Activated B cell treated with CpG ODN at 0.5 μM for 24 hours (primary cell): ENCODE measurements around the gene RTP5. TPM values are rescaled to one million over a fixed set of nuclear protein-coding genes. Genes with fewer than 3 reads are reported as not detected.

ENCODE experiments used
- ATAC-seq: fragments of 200-7000 bp; cut with Tn5 transposase; one replicate; pipeline ENCODE4 v1.10.0; 2021; ENCODE audit warnings: low read depth, mild to moderate bottlenecking, moderate library complexity
- CTCF ChIA-PET: fragments of 350-600 bp; sonication (Branson Sonifier 250); formaldehyde crosslinking; loops from one replicate; lab custom pipeline; 2021; ENCODE audit warnings: antibody characterized with exemption; lab: Charles Lee
- POLR2A ChIA-PET: fragments of 350-600 bp; sonication (Branson Sonifier 250); formaldehyde crosslinking; loops from one replicate; lab custom pipeline; 2021; ENCODE audit warnings: antibody characterized with exemption; lab: Charles Lee
- DNase-seq: peaks from one replicate; pipeline ENCODE4 v3.0.0; 2022
- H3K27ac Mint-ChIP-seq: one replicate; pipeline ENCODE4 v1.8.0; 2020; ENCODE audit warnings: mixed read lengths
- H3K27me3 Mint-ChIP-seq: one replicate; pipeline ENCODE4 v1.8.0; 2021; ENCODE audit warnings: mixed read lengths
- H3K36me3 Mint-ChIP-seq: one replicate; pipeline ENCODE4 v1.8.0; 2021; ENCODE audit warnings: low read depth, mixed read lengths
- H3K4me1 Mint-ChIP-seq: one replicate; pipeline ENCODE4 v1.8.0; 2021; ENCODE audit warnings: mixed read lengths
- H3K4me3 Mint-ChIP-seq: one replicate; pipeline ENCODE4 v1.8.0; 2020; ENCODE audit warnings: mild to moderate bottlenecking, mixed read lengths
- H3K9me3 Mint-ChIP-seq: one replicate; pipeline ENCODE4 v1.8.0; 2020; ENCODE audit warnings: mixed read lengths
- CTCF ChIP-seq: fragments of 200-600 bp; IDR thresholded peaks from one replicate; pipeline ENCODE4 v1.8.0; 2022; ENCODE audit warnings: antibody characterized with exemption, mild to moderate bottlenecking
- intact Hi-C: fragments of 100-400 bp; cut with micrococcal nuclease; formaldehyde crosslinking; loops from one replicate; pipeline ENCODE4 v1.15.1; 2024
- total RNA-seq: library from RNA; stranded (reverse); gene quantifications from 2 replicates; pipeline ENCODE4 v1.2.3, GENCODE V29; 2022

RTP5 gene
- total RNA-seq, 1 donor from 2014 or later = not detected

GRCh38 chr2:241864168-241864849, 5.2 kb upstream of the RTP5 start:
- Mint-ChIP-seq H3K4me3 (no peak overlapping the region), H3K4me1 (peaks cover 39% of the 10 kb centered on the region), H3K9me3 (no peaks in the 10 kb centered on the region), H3K36me3 (no peaks in the 10 kb centered on the region), H3K27ac (no peak overlapping the region), H3K27me3 (peaks cover 36% of the 10 kb centered on the region)
- no peak for TF ChIP-seq CTCF
- DNase-seq (no peak), ATAC-seq (no peak)
- intact Hi-C loops = no loop called here
- ChIA-PET POLR2A (no interaction called here), CTCF (no interaction called here)

GRCh38 chr2:241864850-241865213, 4.7 kb upstream of the RTP5 start:
- peaks cover 33% of the 10 kb centered on the region for H3K27me3 Mint-ChIP-seq
- no peaks in the 10 kb centered on the region for H3K36me3 Mint-ChIP-seq
- H3K9me3 Mint-ChIP-seq = no peaks in the 10 kb centered on the region
- intact Hi-C loops = no loop called here
- ChIA-PET CTCF (no interaction called here), POLR2A (no interaction called here)
- DNase-seq (no peak), ATAC-seq (no peak)
- H3K4me3 Mint-ChIP-seq = no peak overlapping the region
- TF ChIP-seq CTCF = no peak
- no peak overlapping the region for H3K27ac Mint-ChIP-seq
- peaks cover 33% of the 10 kb centered on the region for H3K4me1 Mint-ChIP-seq

- POLR2A ChIA-PET = no interaction called here
- no peaks in the 10 kb centered on the region for H3K9me3 Mint-ChIP-seq
- no peak overlapping the region for H3K4me3 Mint-ChIP-seq
- peaks cover 29% of the 10 kb centered on the region for H3K4me1 Mint-ChIP-seq
- H3K36me3 Mint-ChIP-seq = no peaks in the 10 kb centered on the region
- H3K27ac Mint-ChIP-seq = no peak overlapping the region
- TF ChIP-seq CTCF = no peak
- ATAC-seq (no peak), DNase-seq (no peak)
- peaks cover 33% of the 10 kb centered on the region for H3K27me3 Mint-ChIP-seq
- intact Hi-C loops = no loop called here
- CTCF ChIA-PET = no interaction called here
Observed at GRCh38 chr2:241865416-241865956, 4.0 kb upstream of the RTP5 start.

GRCh38 chr2:241865957-241866789, 3.4 kb upstream of the RTP5 start:
- ChIA-PET CTCF (no interaction called here), POLR2A (interaction anchor here (0.8 to 1.0 kb wide), 2 partner anchors 25 to 132 kb away, joined by 3 read pairs; partner anchors contain the start of gene D2HGDH)
- intact Hi-C loops = no loop called here
- TF ChIP-seq CTCF = no peak
- no peak for DNase-seq
- no peaks in the 10 kb centered on the region for H3K9me3 Mint-ChIP-seq
- H3K4me1 Mint-ChIP-seq = peaks cover 28% of the 10 kb centered on the region
- no peak overlapping the region for H3K4me3 Mint-ChIP-seq
- no peak overlapping the region for H3K27ac Mint-ChIP-seq
- peaks cover 35% of the 10 kb centered on the region for H3K27me3 Mint-ChIP-seq
- ATAC-seq = peak; percentile 43
- H3K36me3 Mint-ChIP-seq = no peaks in the 10 kb centered on the region
